ENCODE data around the gene ZNF512B. TPM values are rescaled to one million over a fixed set of nuclear protein-coding genes. Genes with fewer than 3 reads are reported as not detected.

Gene ZNF512B
- total RNA-seq, 2 experiments from 2014 or later, result 7.2 to 14.3 TPM

GRCh38 chr20:64011366-64011779 lies 41.6 kb upstream of the ZNF512B start:
- no peak for TF ChIP-seq CTCF (conservative IDR thresholded peaks at IDR 0.05; ENCODE audit: low read length)
- ChIA-PET POLR2A (no interaction called here), CTCF (ENCODE audit: unreplicated experiment) (no interaction called here)
- Histone ChIP-seq H3K4me2 (ENCODE audit: low read length) (no peak overlapping the region), H3K4me3 (ENCODE audit: low read depth, low read length, poor library complexity, severe bottlenecking) (no peak overlapping the region), H2AFZ (ENCODE audit: low read length) (no peak overlapping the region), H3K9me3 (ENCODE audit: low read length) (peaks cover 13% of the 10 kb centered on the region; the same call in 1 of the 2 replicates), H3K9me2 (ENCODE audit: insufficient read depth, low read length) (no peaks in the 10 kb centered on the region), H4K20me1 (ENCODE audit: insufficient read depth, low read length) (no peaks in the 10 kb centered on the region), H3K27ac (ENCODE audit: low read depth, low read length, poor library complexity, severe bottlenecking) (no peak overlapping the region), H3K36me3 (ENCODE audit: insufficient read depth, low read length) (peaks cover 88% of the 10 kb centered on the region), H3K79me2 (ENCODE audit: insufficient read depth, low read depth, low read length) (no peaks in the 10 kb centered on the region), H3K4me1 (ENCODE audit: insufficient read depth, low read length, poor library complexity, severe bottlenecking) (peaks cover 13% of the 10 kb centered on the region)
- DNase-seq (ENCODE audit: low spot score), result no peak
- intact Hi-C loops (cut with micrococcal nuclease; ENCODE audit: unreplicated experiment), result no loop called here
- BruUV-seq (replicated peaks), result no TSS peak

GRCh38 chr20:64010711-64011237 lies 41.0 kb upstream of the ZNF512B start:
- DNase-seq (ENCODE audit: low spot score), result no peak
- ChIA-PET CTCF (ENCODE audit: unreplicated experiment) (no interaction called here), POLR2A (no interaction called here)
- BruUV-seq (replicated peaks), result no TSS peak
- H3K4me3 ChIP-seq (ENCODE audit: low read depth, low read length, poor library complexity, severe bottlenecking), result no peak overlapping the region
- peaks cover 13% of the 10 kb centered on the region for H3K4me1 ChIP-seq (ENCODE audit: insufficient read depth, low read length, poor library complexity, severe bottlenecking)
- TF ChIP-seq CTCF (conservative IDR thresholded peaks at IDR 0.05; ENCODE audit: low read length), result no peak
- no peak for TF ChIP-seq EZH2phosphoT487 (IDR thresholded peaks at IDR 0.05; ENCODE audit: borderline replicate concordance, low read depth, low read length)
- no peak overlapping the region for H3K27ac ChIP-seq (ENCODE audit: low read depth, low read length, poor library complexity, severe bottlenecking)
- no peak overlapping the region for H3K4me2 ChIP-seq (ENCODE audit: low read length)
- H4K20me1 ChIP-seq (ENCODE audit: insufficient read depth, low read length), result no peaks in the 10 kb centered on the region
- peaks cover 88% of the 10 kb centered on the region for H3K36me3 ChIP-seq (ENCODE audit: insufficient read depth, low read length)
- intact Hi-C loops (cut with micrococcal nuclease; ENCODE audit: unreplicated experiment), result no loop called here
- H2AFZ ChIP-seq (ENCODE audit: low read length), result no peak overlapping the region
- H3K9me3 ChIP-seq (ENCODE audit: low read length), result peaks cover 13% of the 10 kb centered on the region; the same call in 1 of the 2 replicates
- no peaks in the 10 kb centered on the region for H3K9me2 ChIP-seq (ENCODE audit: insufficient read depth, low read length)
- H3K79me2 ChIP-seq (ENCODE audit: insufficient read depth, low read depth, low read length), result no peaks in the 10 kb centered on the region

- no peak for DNase-seq (ENCODE audit: low spot score)
- Histone ChIP-seq H4K20me1 (ENCODE audit: insufficient read depth, low read length) (no peaks in the 10 kb centered on the region), H3K79me2 (ENCODE audit: insufficient read depth, low read depth, low read length) (no peaks in the 10 kb centered on the region), H3K4me1 (ENCODE audit: insufficient read depth, low read length, poor library complexity, severe bottlenecking) (peaks cover 13% of the 10 kb centered on the region), H3K4me3 (ENCODE audit: low read depth, low read length, poor library complexity, severe bottlenecking) (no peak overlapping the region), H3K36me3 (ENCODE audit: insufficient read depth, low read length) (peaks cover 88% of the 10 kb centered on the region), H3K9me2 (ENCODE audit: insufficient read depth, low read length) (no peaks in the 10 kb centered on the region), H3K27ac (ENCODE audit: low read depth, low read length, poor library complexity, severe bottlenecking) (no peak overlapping the region), H3K9me3 (ENCODE audit: low read length) (peaks cover 13% of the 10 kb centered on the region; the same call in 1 of the 2 replicates), H3K4me2 (ENCODE audit: low read length) (no peak overlapping the region), H2AFZ (ENCODE audit: low read length) (no peak overlapping the region)
- POLR2A ChIA-PET, result interaction anchor here (1.0 kb wide), 1 partner anchor 28 kb away, joined by 3 read pairs; no protein-coding TSS in a partner anchor
- intact Hi-C loops (cut with micrococcal nuclease; ENCODE audit: unreplicated experiment), result no loop called here
- CTCF ChIA-PET (ENCODE audit: unreplicated experiment), result no interaction called here
- TF ChIP-seq CTCF (conservative IDR thresholded peaks at IDR 0.05; ENCODE audit: low read length) (no peak), EZH2phosphoT487 (IDR thresholded peaks at IDR 0.05; ENCODE audit: borderline replicate concordance, low read depth, low read length) (no peak)
- no TSS peak for BruUV-seq (replicated peaks)
These were observed 40.2 kb upstream of the ZNF512B start for GRCh38 chr20:64009811-64010387.
